Neural progenitor cell (in vitro differentiated cells): ENCODE results near the gene ADAM17.

Experiments used
- EZH2 ChIP-seq: fragments of 200-600 bp; sonication (generic); IDR thresholded peaks from 2 replicates; pipeline ENCODE4 v1.6.1; 2017; ENCODE audit warnings: antibody characterized with exemption, mild to moderate bottlenecking, moderate library complexity
- EZH2phosphoT487 ChIP-seq: fragments of 200-600 bp; sonication (generic); IDR thresholded peaks from 2 replicates; pipeline ENCODE4 v1.6.1; 2017; ENCODE audit warnings: antibody characterized with exemption
- TF ChIP-seq, protein P1 (sequence below): fragments of 200-600 bp; sonication (generic); IDR thresholded peaks from 2 replicates; pipeline ENCODE4 v1.5.1; 2017; ENCODE audit warnings: antibody characterized with exemption, mild to moderate bottlenecking

GRCh38 chr2:9519250-9519649 is 36.4 kb downstream of the ADAM17 start:
- TF ChIP-seq EZH2phosphoT487, result no peak
- TF ChIP-seq EZH2, result no peak
- TF ChIP-seq, protein P1, sequence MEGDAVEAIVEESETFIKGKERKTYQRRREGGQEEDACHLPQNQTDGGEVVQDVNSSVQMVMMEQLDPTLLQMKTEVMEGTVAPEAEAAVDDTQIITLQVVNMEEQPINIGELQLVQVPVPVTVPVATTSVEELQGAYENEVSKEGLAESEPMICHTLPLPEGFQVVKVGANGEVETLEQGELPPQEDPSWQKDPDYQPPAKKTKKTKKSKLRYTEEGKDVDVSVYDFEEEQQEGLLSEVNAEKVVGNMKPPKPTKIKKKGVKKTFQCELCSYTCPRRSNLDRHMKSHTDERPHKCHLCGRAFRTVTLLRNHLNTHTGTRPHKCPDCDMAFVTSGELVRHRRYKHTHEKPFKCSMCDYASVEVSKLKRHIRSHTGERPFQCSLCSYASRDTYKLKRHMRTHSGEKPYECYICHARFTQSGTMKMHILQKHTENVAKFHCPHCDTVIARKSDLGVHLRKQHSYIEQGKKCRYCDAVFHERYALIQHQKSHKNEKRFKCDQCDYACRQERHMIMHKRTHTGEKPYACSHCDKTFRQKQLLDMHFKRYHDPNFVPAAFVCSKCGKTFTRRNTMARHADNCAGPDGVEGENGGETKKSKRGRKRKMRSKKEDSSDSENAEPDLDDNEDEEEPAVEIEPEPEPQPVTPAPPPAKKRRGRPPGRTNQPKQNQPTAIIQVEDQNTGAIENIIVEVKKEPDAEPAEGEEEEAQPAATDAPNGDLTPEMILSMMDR, result no peak
